ENCODE results near the gene MAS1. TPM values are rescaled to one million over a fixed set of nuclear protein-coding genes. Genes with fewer than 3 reads are reported as not detected.

Gene MAS1
- total RNA-seq, 1 experiment from 2014 or later: not detected

GRCh38 chr6:159879856-159880255 is 10.9 kb upstream of the MAS1 start:
- H3K9me3 ChIP-seq (ENCODE audit: control insufficient read depth, insufficient read depth, low read depth, low read length): no peaks in the 10 kb centered on the region
- ATAC-seq: no peak
- CTCF ChIA-PET: no interaction called here
- H3K27ac ChIP-seq (ENCODE audit: low read length): no peak overlapping the region
- no peaks in the 10 kb centered on the region for H3K27me3 ChIP-seq (ENCODE audit: control insufficient read depth, insufficient read depth, low read length)
- no peaks in the 10 kb centered on the region for H3K4me1 ChIP-seq (ENCODE audit: control insufficient read depth, insufficient read depth, low read length)
- H3K36me3 ChIP-seq (ENCODE audit: control insufficient read depth, insufficient read depth, low read length): no peaks in the 10 kb centered on the region
- in situ Hi-C loops (cut with HindIII; ENCODE audit: low pct_unique_long_range_greater_than_20kb, low sequenced_read_pairs) (no loop called here), intact Hi-C loops (cut with micrococcal nuclease; ENCODE audit: unreplicated experiment) (no loop called here)
- POLR2A ChIA-PET: interaction anchor here (0.6 kb wide), 1 partner anchor 28 kb away, joined by 3 read pairs; no protein-coding TSS in a partner anchor
- no peak for DNase-seq (ENCODE audit: low read depth, low spot score)
- TF ChIP-seq POLR2AphosphoS5 (IDR thresholded peaks at IDR 0.05; ENCODE audit: low read depth, low read length) (no peak), SIN3A (IDR thresholded peaks at IDR 0.05; ENCODE audit: borderline replicate concordance, insufficient read depth, low read depth, low read length) (no peak), TCF7L2 (IDR thresholded peaks at IDR 0.05; ENCODE audit: low read depth, low read length) (no peak)
- TF ChIP-seq, protein P1, sequence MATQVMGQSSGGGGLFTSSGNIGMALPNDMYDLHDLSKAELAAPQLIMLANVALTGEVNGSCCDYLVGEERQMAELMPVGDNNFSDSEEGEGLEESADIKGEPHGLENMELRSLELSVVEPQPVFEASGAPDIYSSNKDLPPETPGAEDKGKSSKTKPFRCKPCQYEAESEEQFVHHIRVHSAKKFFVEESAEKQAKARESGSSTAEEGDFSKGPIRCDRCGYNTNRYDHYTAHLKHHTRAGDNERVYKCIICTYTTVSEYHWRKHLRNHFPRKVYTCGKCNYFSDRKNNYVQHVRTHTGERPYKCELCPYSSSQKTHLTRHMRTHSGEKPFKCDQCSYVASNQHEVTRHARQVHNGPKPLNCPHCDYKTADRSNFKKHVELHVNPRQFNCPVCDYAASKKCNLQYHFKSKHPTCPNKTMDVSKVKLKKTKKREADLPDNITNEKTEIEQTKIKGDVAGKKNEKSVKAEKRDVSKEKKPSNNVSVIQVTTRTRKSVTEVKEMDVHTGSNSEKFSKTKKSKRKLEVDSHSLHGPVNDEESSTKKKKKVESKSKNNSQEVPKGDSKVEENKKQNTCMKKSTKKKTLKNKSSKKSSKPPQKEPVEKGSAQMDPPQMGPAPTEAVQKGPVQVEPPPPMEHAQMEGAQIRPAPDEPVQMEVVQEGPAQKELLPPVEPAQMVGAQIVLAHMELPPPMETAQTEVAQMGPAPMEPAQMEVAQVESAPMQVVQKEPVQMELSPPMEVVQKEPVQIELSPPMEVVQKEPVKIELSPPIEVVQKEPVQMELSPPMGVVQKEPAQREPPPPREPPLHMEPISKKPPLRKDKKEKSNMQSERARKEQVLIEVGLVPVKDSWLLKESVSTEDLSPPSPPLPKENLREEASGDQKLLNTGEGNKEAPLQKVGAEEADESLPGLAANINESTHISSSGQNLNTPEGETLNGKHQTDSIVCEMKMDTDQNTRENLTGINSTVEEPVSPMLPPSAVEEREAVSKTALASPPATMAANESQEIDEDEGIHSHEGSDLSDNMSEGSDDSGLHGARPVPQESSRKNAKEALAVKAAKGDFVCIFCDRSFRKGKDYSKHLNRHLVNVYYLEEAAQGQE (IDR thresholded peaks at IDR 0.05; ENCODE audit: insufficient read depth in 1 of 2, low read depth in 2 of 2, low read length in 1 of 2): no peak
- TF ChIP-seq, protein P2, sequence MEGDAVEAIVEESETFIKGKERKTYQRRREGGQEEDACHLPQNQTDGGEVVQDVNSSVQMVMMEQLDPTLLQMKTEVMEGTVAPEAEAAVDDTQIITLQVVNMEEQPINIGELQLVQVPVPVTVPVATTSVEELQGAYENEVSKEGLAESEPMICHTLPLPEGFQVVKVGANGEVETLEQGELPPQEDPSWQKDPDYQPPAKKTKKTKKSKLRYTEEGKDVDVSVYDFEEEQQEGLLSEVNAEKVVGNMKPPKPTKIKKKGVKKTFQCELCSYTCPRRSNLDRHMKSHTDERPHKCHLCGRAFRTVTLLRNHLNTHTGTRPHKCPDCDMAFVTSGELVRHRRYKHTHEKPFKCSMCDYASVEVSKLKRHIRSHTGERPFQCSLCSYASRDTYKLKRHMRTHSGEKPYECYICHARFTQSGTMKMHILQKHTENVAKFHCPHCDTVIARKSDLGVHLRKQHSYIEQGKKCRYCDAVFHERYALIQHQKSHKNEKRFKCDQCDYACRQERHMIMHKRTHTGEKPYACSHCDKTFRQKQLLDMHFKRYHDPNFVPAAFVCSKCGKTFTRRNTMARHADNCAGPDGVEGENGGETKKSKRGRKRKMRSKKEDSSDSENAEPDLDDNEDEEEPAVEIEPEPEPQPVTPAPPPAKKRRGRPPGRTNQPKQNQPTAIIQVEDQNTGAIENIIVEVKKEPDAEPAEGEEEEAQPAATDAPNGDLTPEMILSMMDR (IDR thresholded peaks at IDR 0.05): no peak
- BruUV-seq (replicated peaks): no TSS peak
- H3K4me3 ChIP-seq (ENCODE audit: low read depth in 2 of 2, low read length in 2 of 2): no peak overlapping the region

- Histone ChIP-seq H3K27me3 (ENCODE audit: control insufficient read depth, insufficient read depth, low read length) (peaks cover 1% of the 10 kb centered on the region; the same call in 1 of the 2 replicates), H3K4me3 (ENCODE audit: low read depth in 2 of 2, low read length in 2 of 2) (no peak overlapping the region), H3K4me1 (ENCODE audit: control insufficient read depth, insufficient read depth, low read length) (no peaks in the 10 kb centered on the region), H3K27ac (ENCODE audit: low read length) (no peak overlapping the region), H3K36me3 (ENCODE audit: control insufficient read depth, insufficient read depth, low read length) (no peaks in the 10 kb centered on the region), H3K9me3 (ENCODE audit: control insufficient read depth, insufficient read depth, low read depth, low read length) (no peaks in the 10 kb centered on the region)
- in situ Hi-C loops (cut with HindIII; ENCODE audit: low pct_unique_long_range_greater_than_20kb, low sequenced_read_pairs): no loop called here
- no TSS peak for BruUV-seq (replicated peaks)
- TF ChIP-seq SIN3A (IDR thresholded peaks at IDR 0.05; ENCODE audit: borderline replicate concordance, insufficient read depth, low read depth, low read length): no peak
- TF ChIP-seq, protein P2 (IDR thresholded peaks at IDR 0.05): no peak
- DNase-seq (ENCODE audit: low read depth, low spot score): no peak
- POLR2A ChIA-PET: interaction anchor here (0.6 kb wide), 1 partner anchor 28 kb away, joined by 3 read pairs; no protein-coding TSS in a partner anchor
- intact Hi-C loops (cut with micrococcal nuclease; ENCODE audit: unreplicated experiment): no loop called here
- no peak for ATAC-seq
- CTCF ChIA-PET: no interaction called here
Observed at GRCh38 chr6:159880412-159880975, 10.3 kb upstream of the MAS1 start.
